Measurements from ENCODE around the gene TREX2. TPM values are rescaled to one million over a fixed set of nuclear protein-coding genes. Genes with fewer than 3 reads are reported as not detected.
A peak's percentile ranks its signal among the peaks of the same experiment; 100 is the strongest.

The TREX2 gene, protein sequence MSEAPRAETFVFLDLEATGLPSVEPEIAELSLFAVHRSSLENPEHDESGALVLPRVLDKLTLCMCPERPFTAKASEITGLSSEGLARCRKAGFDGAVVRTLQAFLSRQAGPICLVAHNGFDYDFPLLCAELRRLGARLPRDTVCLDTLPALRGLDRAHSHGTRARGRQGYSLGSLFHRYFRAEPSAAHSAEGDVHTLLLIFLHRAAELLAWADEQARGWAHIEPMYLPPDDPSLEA
- total RNA-seq, result not detected
- long read RNA-seq, partial matches to known transcripts, result 3 of 5 reads
- long read RNA-seq, other reads (novel, unspliced or antisense), result 2 of 5 reads

DNA sequence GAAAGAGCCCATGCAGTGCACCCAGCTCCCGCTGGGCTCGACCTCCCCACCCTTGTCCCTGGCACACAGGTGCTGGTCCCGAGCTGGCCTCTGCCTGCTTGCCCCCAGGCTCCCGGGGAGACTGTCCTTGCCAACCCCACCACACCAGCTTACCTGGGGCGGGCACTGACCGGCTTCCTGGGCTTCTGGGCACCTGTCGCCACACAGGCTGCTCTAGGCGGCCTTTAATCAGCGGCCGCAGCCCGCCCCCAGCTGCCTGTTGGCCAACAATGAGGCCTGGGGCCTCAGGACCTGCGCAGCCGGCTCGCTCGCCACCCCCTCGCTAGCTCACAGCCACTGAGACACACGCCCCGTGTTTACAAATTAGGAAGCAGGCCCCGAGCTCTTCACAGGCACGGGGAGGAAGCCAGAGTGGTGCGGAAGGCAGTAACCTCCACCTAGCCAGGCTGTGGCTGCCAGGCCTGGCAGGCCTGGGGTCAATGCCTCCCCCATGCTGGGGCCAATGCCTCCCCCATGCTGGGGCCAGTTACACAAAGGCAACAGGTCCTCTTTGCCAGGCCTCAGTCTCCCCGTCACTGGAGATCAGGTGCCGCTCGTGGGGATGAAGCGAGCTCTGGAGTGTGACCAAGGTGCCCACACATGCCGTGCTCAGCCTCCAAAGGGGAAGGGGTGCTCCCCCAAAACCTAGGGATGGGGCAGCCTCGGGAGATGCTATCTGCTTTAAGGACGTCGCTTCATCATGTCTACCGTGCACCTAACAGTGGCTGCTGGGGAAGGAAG, at the start of gene TREX2:
Gene TREX2 (minus strand): TSS at position 201 of the 780 bp plus-strand sequence. CDS start 626 bp downstream, outside the sequence.
- Histone ChIP-seq H3K27me3 (ENCODE audit: low read depth) (no peaks in the 10 kb centered on the region), H3K36me3 (no peaks in the 10 kb centered on the region), H3K4me3 (no peak within 1 kb of the TSS), H3K4me1 (no peaks in the 10 kb centered on the region), H3K27ac (replicated peaks) (no peak within 1 kb of the TSS), H3K9me3 (replicated peaks) (no peaks in the 10 kb centered on the region)
- TF ChIP-seq, protein P1, sequence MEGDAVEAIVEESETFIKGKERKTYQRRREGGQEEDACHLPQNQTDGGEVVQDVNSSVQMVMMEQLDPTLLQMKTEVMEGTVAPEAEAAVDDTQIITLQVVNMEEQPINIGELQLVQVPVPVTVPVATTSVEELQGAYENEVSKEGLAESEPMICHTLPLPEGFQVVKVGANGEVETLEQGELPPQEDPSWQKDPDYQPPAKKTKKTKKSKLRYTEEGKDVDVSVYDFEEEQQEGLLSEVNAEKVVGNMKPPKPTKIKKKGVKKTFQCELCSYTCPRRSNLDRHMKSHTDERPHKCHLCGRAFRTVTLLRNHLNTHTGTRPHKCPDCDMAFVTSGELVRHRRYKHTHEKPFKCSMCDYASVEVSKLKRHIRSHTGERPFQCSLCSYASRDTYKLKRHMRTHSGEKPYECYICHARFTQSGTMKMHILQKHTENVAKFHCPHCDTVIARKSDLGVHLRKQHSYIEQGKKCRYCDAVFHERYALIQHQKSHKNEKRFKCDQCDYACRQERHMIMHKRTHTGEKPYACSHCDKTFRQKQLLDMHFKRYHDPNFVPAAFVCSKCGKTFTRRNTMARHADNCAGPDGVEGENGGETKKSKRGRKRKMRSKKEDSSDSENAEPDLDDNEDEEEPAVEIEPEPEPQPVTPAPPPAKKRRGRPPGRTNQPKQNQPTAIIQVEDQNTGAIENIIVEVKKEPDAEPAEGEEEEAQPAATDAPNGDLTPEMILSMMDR (IDR thresholded peaks at IDR 0.05; ENCODE audit: borderline replicate concordance), result no peak
- intact Hi-C loops (cut with micrococcal nuclease), result no loop called here
- no peak for DNase-seq

DNA sequence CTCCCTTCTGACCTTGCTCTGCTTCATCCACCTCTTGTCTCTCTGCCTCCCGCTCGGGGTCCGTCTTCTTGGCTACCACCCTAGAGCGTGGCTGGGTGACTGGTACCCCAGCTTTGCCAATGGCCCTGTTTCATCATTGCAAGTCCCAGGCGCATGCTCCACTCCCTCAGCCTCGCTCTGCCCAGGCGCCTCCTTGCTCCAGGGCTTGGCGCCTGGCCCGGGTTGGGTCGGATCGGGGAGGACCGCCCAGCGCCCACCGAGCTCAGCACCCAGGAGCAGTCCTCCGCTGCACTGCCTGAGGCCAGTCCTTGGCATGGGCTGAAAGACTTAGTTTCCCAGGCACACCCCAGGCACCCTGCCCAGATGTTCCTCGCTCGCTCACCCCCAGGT, 49.5 kb upstream of the TREX2 start:
- Histone ChIP-seq H3K4me3 (peak overlapping the region; percentile 62), H3K36me3 (no peaks in the 10 kb centered on the region), H3K4me1 (peaks cover 21% of the 10 kb centered on the region), H3K27ac (replicated peaks) (peak overlapping the region; percentile 77), H3K27me3 (ENCODE audit: low read depth) (peaks cover 5% of the 10 kb centered on the region), H3K9me3 (replicated peaks) (no peaks in the 10 kb centered on the region)
- DNase-seq, result peak; percentile 31
- TF ChIP-seq, protein P1 (IDR thresholded peaks at IDR 0.05; ENCODE audit: borderline replicate concordance), result no peak
- intact Hi-C loops (cut with micrococcal nuclease), result no loop called here

DNA sequence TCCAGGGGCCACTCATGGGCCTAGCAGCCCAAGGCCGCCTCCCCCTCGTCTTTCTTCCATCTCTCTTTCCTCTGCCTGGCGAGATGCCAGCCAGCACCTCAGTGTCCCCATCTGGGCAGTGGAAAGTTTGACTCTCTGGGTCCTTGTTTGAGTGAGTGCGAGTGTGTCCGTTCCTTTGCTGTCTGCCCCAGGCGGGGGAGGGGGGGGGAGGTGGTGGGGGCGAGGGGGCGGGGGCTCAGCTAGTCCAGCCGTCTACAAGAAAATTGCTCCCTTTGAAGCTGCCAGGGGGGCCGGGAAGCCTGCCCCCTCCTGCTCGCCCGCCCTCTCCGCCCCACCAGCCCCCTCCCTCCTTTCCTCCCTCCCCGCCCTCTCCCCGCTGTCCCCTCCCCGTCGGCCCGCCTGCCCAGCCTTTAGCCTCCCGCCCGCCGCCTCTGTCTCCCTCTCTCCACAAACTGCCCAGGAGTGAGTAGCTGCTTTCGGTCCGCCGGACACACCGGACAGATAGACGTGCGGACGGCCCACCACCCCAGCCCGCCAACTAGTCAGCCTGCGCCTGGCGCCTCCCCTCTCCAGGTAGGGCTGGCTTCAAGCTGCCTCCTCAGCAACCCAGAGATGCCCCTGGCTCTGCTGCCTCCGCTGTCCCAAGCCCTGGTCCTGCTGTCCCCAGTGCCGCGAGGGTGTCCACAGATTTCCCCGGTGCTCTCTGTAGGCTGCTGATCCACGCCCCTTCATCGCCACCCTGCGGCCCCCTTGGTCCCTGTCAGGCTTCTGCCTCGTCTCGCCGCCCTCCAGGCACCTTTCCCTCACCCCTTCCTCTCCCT, 48.9 kb upstream of the TREX2 start, which contains the start of gene BGN:
Gene BGN (plus strand): TSS at position 440 of the 821 bp plus-strand sequence. CDS start 9,652 bp downstream, outside the sequence.
- Histone ChIP-seq H3K4me1 (peaks cover 16% of the 10 kb centered on the region), H3K27me3 (ENCODE audit: low read depth) (peaks cover 5% of the 10 kb centered on the region), H3K36me3 (no peaks in the 10 kb centered on the region), H3K4me3 (peak within 1 kb of the TSS; percentile 62), H3K9me3 (replicated peaks) (no peaks in the 10 kb centered on the region), H3K27ac (replicated peaks) (peak within 1 kb of the TSS; percentile 77)
- peak; percentile 57 for DNase-seq
- intact Hi-C loops (cut with micrococcal nuclease), result no loop called here
- TF ChIP-seq, protein P1 (IDR thresholded peaks at IDR 0.05; ENCODE audit: borderline replicate concordance), result peak; percentile 44

DNA sequence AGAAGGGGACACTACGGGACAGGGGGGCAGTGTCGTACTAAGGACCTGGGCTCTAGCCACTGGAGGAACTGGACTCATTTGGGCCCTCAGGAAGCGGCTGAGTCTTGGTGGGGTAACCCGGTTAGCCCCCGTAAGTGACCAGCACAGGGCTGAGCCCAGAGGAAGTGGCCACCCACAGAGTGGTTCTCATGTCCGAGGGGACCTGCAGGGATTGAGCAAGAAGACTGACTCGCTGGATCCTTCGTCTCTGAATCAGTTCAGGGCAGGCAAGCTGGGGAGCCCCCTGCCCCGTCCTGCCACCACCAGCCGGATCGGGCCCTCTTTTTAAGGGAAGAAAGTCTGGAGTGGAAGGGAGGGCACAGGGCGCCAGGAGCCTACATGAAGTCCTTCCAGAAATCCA, 48.2 kb upstream of the TREX2 start:
- Histone ChIP-seq H3K27me3 (ENCODE audit: low read depth) (peaks cover 5% of the 10 kb centered on the region), H3K4me3 (peak overlapping the region; percentile 62), H3K27ac (replicated peaks) (peak overlapping the region; percentile 77), H3K36me3 (no peaks in the 10 kb centered on the region), H3K4me1 (peaks cover 12% of the 10 kb centered on the region), H3K9me3 (replicated peaks) (no peaks in the 10 kb centered on the region)
- no peak for DNase-seq
- intact Hi-C loops (cut with micrococcal nuclease), result no loop called here
- TF ChIP-seq, protein P1 (IDR thresholded peaks at IDR 0.05; ENCODE audit: borderline replicate concordance), result no peak

DNA sequence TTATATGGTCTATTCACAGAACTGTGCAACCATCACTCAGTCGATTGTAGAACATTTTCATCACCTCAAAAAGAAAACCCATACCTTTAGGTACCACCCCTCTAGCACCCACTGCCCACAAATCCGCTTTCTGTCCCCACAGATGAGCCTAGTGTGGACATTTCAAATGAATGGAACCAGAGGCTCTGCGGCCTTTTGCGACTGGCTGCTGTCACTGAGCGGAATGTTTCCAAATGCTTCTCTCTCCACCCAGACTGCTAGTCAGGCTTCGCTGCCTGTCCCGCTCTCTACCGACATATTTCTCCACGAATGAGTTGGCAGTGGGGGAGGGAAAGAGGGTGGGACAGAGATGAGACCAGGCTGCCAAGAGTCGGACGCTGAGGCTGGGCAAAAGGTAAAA, 47.2 kb upstream of the TREX2 start:
- no peak for DNase-seq
- Histone ChIP-seq H3K27ac (replicated peaks) (peak overlapping the region; percentile 77), H3K36me3 (no peaks in the 10 kb centered on the region), H3K4me3 (no peak overlapping the region), H3K9me3 (replicated peaks) (no peaks in the 10 kb centered on the region), H3K27me3 (ENCODE audit: low read depth) (peaks cover 5% of the 10 kb centered on the region), H3K4me1 (peaks cover 19% of the 10 kb centered on the region)
- intact Hi-C loops (cut with micrococcal nuclease), result no loop called here
- TF ChIP-seq, protein P1 (IDR thresholded peaks at IDR 0.05; ENCODE audit: borderline replicate concordance), result no peak
